GM13977 (cell line): Measurements from ENCODE around the gene NUCB1.

Source experiments
- DNase-seq: peaks from one replicate; pipeline ENCODE4 v3.0.0; 2012; ENCODE audit warnings: low spot score
- in situ Hi-C: fragments of 300-500 bp; cut with MboI; formaldehyde crosslinking; loops from one replicate; pipeline ENCODE4 v1.12.0; 2022; ENCODE audit warnings: low sequenced_read_pairs, low pct_unique_long_range_greater_than_20kb, mixed read lengths, inconsistent platforms; ENCODE audit not compliant: unreplicated experiment
- TF ChIP-seq, protein P1 (sequence below): IDR thresholded peaks from 2 replicates; pipeline ENCODE4 v1.5.1; 2012; ENCODE audit warnings: mild to moderate bottlenecking, control low read depth; ENCODE audit not compliant: insufficient read depth; ENCODE audit errors: extremely low read depth, missing control alignments

Gene NUCB1

DNA sequence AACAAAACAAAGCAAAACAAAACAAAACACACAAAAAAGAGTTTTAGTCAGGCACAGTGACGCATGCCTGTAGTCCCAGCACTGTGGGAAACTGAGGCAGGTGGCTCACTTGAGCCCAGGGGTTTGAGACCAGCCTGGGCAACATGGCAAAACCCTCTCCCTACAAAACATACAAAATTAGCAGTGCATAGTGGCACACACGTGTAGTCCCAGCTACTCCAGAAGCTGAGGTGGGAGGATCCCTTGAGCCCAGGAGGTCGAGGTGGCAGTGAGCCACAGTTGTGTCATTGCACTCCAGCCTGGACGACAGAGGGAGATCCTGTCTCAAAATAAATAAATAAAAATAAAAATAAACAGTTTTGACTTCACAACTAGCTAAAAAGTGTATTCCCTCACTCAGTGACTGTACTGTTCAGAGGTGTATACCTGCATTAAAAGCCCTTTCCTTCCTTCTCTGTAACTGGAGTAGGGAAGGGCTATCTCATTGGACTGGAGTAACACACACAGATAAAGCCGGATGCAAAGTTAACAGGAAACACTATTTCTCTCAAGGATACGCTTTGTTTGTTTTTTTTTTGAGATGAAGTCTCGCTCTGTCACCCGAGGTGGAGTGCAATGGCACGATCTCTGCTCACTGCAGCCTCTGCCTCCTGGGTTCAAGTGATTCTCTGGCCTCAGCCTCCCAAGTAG, 50.9 kb downstream of the NUCB1 start:
- DNase-seq, result no peak
- in situ Hi-C loops, result loop anchor here (25.0 kb wide), 2 partner anchors 89 to 314 kb away; partner anchors contain the start of genes CA11, DBP, PLEKHA4 and PPP1R15A
- TF ChIP-seq, protein P1, sequence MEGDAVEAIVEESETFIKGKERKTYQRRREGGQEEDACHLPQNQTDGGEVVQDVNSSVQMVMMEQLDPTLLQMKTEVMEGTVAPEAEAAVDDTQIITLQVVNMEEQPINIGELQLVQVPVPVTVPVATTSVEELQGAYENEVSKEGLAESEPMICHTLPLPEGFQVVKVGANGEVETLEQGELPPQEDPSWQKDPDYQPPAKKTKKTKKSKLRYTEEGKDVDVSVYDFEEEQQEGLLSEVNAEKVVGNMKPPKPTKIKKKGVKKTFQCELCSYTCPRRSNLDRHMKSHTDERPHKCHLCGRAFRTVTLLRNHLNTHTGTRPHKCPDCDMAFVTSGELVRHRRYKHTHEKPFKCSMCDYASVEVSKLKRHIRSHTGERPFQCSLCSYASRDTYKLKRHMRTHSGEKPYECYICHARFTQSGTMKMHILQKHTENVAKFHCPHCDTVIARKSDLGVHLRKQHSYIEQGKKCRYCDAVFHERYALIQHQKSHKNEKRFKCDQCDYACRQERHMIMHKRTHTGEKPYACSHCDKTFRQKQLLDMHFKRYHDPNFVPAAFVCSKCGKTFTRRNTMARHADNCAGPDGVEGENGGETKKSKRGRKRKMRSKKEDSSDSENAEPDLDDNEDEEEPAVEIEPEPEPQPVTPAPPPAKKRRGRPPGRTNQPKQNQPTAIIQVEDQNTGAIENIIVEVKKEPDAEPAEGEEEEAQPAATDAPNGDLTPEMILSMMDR, result no peak

DNA sequence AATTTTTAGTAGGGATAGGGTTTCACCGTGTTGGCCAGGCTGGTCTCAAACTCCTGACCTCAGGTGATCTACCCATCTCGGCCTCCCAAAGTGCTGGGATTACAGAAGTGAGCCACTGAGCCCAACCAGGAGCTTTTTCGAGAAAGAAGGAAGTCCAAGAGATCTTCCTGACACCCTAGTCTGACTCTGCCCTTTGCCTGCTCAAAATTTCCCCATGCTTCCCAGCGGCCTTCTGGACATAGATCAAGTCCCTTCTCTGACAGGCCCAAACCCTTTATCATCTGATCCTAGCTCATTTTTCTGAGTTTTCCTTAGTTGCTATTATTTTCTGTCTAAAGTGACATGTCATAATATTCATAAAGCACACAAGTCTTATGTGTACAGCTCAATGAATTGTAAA, 53.0 kb downstream of the NUCB1 start:
- DNase-seq, result no peak
- TF ChIP-seq, protein P1, result no peak
- in situ Hi-C loops, result loop anchor here (25.0 kb wide), 2 partner anchors 91 to 316 kb away; partner anchors contain the start of genes CA11, DBP, PLEKHA4 and PPP1R15A

DNA sequence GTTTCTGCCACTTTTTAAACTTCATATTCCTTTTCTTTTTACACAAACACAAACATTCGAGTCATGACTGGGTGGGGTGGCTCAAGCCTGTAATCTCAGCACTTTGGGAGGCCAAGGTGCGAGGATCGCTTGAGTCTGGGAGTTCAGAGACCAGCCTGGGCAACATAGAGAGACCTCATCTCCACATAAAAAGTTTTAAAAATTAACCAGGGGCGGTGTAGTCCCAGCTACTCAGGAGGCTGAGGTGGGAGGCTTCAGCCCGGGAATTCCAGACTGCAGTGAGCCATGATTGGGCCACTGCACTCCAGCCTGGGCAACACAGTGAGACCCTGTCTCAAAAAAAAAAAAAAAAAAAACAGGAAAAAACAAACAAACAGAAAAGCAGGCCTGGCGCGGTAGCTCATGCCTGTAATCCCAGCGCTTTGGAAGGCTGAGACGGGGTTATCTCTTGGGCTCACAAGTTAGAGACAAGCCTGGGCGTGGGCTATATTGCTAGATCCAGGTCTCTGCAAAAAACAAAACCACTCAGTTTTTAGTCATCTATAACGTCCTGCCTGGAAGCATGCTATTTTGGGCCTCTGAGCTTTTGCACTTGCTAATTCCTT, 54.0 kb downstream of the NUCB1 start:
- TF ChIP-seq, protein P1, result no peak
- no peak for DNase-seq
- in situ Hi-C loops, result loop anchor here (25.0 kb wide), 2 partner anchors 92 to 317 kb away; partner anchors contain the start of genes CA11, DBP, PLEKHA4 and PPP1R15A

DNA sequence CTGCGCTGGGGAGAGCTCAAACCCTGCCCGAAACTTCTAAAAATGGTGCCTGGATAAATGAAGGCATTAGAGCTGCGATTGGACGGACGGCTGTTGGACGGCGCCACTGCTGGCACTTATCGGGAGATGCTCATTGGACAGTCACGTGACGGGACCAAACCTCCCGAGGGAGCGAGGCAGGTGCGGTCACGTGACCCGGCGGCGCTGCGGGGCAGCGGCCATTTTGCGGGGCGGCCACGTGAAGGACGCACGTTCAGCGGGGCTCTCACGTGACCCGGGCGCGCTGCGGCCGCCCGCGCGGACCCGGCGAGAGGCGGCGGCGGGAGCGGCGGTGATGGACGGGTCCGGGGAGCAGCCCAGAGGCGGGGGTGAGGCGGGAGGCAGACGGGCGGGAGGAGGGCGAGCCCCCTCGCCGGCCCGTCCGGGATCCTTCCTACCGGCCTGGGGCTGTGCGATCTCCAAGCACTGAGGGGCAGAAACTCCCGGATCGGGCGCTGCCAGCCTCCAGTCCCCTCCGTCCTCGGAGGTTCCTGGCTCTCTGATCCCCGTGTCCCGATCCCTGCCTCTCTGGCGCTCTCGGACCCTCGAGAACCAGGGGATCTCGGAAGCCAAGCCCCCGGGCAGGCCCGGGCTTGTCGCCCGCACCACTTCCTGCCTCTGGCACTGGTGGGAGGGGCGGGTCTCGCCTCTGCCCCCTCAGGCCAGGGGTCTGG, 54.6 kb downstream of the NUCB1 start, which contains the start of gene BAX:
BAX (plus strand) TSS at position 281 of the 713 bp plus-strand sequence; CDS start at position 335, 54 bp downstream.
- in situ Hi-C loops, result loop anchor here (25.0 kb wide), 2 partner anchors 92 to 317 kb away; partner anchors contain the start of genes CA11, DBP, PLEKHA4 and PPP1R15A
- TF ChIP-seq, protein P1, result no peak
- DNase-seq, result peak; percentile 98

DNA sequence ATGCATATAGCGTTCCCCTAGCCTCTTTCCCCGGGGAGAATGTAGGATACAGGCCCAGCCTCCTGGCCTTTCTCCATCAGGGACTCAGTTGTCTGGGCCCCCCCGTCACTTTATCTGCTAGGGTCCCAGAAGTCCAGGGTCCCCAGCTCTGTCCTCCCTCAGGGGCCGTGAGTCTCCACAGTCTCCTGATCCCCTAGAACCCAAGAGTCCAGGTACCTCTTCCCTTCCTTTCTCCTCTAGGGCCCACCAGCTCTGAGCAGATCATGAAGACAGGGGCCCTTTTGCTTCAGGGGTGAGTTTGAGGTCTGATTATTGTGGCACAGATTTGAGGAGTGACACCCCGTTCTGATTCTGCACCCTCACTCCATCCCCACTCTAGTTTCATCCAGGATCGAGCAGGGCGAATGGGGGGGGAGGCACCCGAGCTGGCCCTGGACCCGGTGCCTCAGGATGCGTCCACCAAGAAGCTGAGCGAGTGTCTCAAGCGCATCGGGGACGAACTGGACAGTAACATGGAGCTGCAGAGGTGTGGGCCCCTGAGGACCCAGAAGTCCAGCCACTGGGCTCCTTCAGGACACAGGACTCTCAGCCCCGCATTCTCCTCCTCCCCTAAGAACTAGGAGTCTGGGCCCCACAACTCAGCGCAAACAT, 55.3 kb downstream of the NUCB1 start:
- TF ChIP-seq, protein P1, result no peak
- no peak for DNase-seq
- in situ Hi-C loops, result loop anchor here (25.0 kb wide), 2 partner anchors 93 to 318 kb away; partner anchors contain the start of genes CA11, DBP, PLEKHA4 and PPP1R15A

DNA sequence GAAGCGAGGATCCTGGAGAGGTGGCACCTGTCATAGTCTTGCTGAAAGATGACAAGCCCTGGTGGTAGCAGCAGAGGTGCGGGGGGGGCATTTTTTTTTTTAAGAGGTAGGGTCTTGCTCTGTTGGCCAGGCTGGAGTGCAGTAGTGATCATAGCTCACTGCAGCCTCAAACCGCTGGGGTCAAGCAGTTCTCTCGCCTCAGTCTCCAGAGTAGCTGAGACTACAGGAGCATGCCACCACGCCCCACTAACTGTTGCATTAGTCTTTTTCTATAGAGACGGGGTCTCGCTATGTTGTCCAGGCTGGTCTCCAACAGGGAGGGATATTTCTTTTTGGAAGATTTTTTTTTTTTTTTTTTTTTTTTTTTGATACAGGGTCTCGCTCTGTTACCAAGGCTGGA, 57.9 kb downstream of the NUCB1 start:
- TF ChIP-seq, protein P1, result no peak
- in situ Hi-C loops, result loop anchor here (25.0 kb wide), 2 partner anchors 96 to 321 kb away; partner anchors contain the start of genes CA11, DBP, PLEKHA4 and PPP1R15A
- no peak for DNase-seq
